Peyer's patch (tissue), 4 donors: Measurements from ENCODE around the gene C6orf52. TPM values are rescaled to one million over a fixed set of nuclear protein-coding genes. Genes with fewer than 3 reads are reported as not detected.

Source experiments
- DNase-seq, 3 donors: peaks; one replicate each; pipeline ENCODE4 v3.0.0-alpha.2; 2017 to 2019
- H3K27ac ChIP-seq, 4 donors: fragments of 200-600 bp; sonication (generic); one replicate each; pipeline ENCODE4 v1.5.1; 2016 to 2019
- H3K27me3 ChIP-seq, 2 donors: fragments of 200-600 bp; sonication (generic); one replicate each; pipeline ENCODE4 v1.5.1; 2019
- H3K36me3 ChIP-seq, 3 donors: fragments of 200-600 bp; sonication (generic); one replicate each; pipeline ENCODE4 v1.5.1; 2016 to 2019
- H3K4me1 ChIP-seq, 4 donors: fragments of 200-600 bp; sonication (generic); one replicate each; pipeline ENCODE4 v1.5.1; 2016 to 2019
- H3K4me3 ChIP-seq, 4 donors: fragments of 200-600 bp; sonication (generic); 1 replicate in 3 of 4; 2 replicates in 1 of 4; pipeline ENCODE4 v1.5.1; 2016 to 2019; ENCODE audit warnings: mild to moderate bottlenecking in 1 of 4
- H3K9me3 ChIP-seq, 4 donors: fragments of 200-600 bp; sonication (generic); one replicate each; pipeline ENCODE4 v1.5.1; 2016 to 2019; ENCODE audit warnings: mild to moderate bottlenecking in 1 of 4
- CTCF ChIP-seq, 6 experiments: fragments of 450-650 bp in 4 of 6; fragments of 200-600 bp in 2 of 6; sonication (generic) in 1 of 6; IDR thresholded peaks; one replicate each; pipeline ENCODE4 v1.5.1; 2017 to 2019; ENCODE audit warnings: antibody characterized with exemption in 6 of 6, mild to moderate bottlenecking in 3 of 6, moderate library complexity in 1 of 6
- POLR2A ChIP-seq, 2 donors: fragments of 450-650 bp; IDR thresholded peaks; one replicate each; pipeline ENCODE4 v1.5.1; 2017; ENCODE audit warnings: antibody characterized with exemption in 2 of 2, mild to moderate bottlenecking in 2 of 2, moderate library complexity in 2 of 2
- total RNA-seq, 4 donors: library from RNA; depleted of rRNA; stranded (reverse); fragments of >200 nt; gene quantifications; one replicate each; pipeline ENCODE4 v1.1.0, GENCODE V29; 2016

The C6orf52 gene
- total RNA-seq, 4 donors from 2014 or later, result not detected

- H3K36me3 ChIP-seq, result peaks cover 0 to 39% (median 0%) of the 10 kb centered on the region in 3 donors
- H3K9me3 ChIP-seq, result no peaks in the 10 kb centered on the region
- no peak for DNase-seq
- no peaks in the 10 kb centered on the region for H3K4me1 ChIP-seq
- H3K27ac ChIP-seq, result no peak overlapping the region
- no peaks in the 10 kb centered on the region for H3K27me3 ChIP-seq
- TF ChIP-seq POLR2A (IDR thresholded peaks at IDR 0.05) (no peak), CTCF (IDR thresholded peaks at IDR 0.05) (no peak)
- H3K4me3 ChIP-seq, result no peak overlapping the region
Measured at GRCh38 chr6:10733863-10734262, 39.4 kb upstream of the C6orf52 start.

- peaks cover 0 to 41% (median 0%) of the 10 kb centered on the region in 3 donors for H3K36me3 ChIP-seq
- TF ChIP-seq CTCF (IDR thresholded peaks at IDR 0.05) (no peak), POLR2A (IDR thresholded peaks at IDR 0.05) (no peak)
- no peak for DNase-seq
- no peak overlapping the region for H3K4me3 ChIP-seq
- H3K4me1 ChIP-seq, result no peaks in the 10 kb centered on the region
- H3K27me3 ChIP-seq, result no peaks in the 10 kb centered on the region
- no peaks in the 10 kb centered on the region for H3K9me3 ChIP-seq
- H3K27ac ChIP-seq, result no peak overlapping the region
Measured at GRCh38 chr6:10733151-10733715, 38.8 kb upstream of the C6orf52 start.

DNA sequence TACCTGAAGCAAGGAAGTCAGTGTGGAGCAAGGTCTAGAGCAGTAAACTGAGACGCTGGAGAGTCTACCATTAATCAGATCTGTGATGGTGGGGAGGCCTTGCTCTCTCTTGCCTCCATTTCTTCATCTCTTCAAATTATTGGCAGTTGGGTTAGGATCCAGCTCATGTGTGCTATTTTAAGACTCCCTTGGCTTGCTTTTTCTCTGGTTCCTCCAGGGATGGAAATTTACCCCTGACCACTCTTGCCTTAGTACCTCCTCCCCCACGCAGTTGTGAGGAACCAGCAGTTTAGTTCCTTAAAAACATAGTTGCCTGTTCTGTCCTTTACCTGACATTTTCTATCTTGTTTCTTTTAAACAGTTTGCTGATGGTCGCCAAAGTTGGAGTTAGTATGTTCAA is 35.8 kb upstream of the C6orf52 start:
- Histone ChIP-seq H3K27me3 (no peaks in the 10 kb centered on the region), H3K36me3 (peaks cover 0 to 59% (median 0%) of the 10 kb centered on the region in 3 donors), H3K4me3 (no peak overlapping the region), H3K4me1 (no peaks in the 10 kb centered on the region), H3K9me3 (no peaks in the 10 kb centered on the region), H3K27ac (no peak overlapping the region)
- no peak for TF ChIP-seq POLR2A (IDR thresholded peaks at IDR 0.05)
- no peak for TF ChIP-seq CTCF (IDR thresholded peaks at IDR 0.05)
- DNase-seq, result no peak

- H3K4me3 ChIP-seq, result no peak overlapping the region
- no peaks in the 10 kb centered on the region for H3K9me3 ChIP-seq
- H3K27me3 ChIP-seq, result no peaks in the 10 kb centered on the region
- H3K27ac ChIP-seq, result no peak overlapping the region
- H3K36me3 ChIP-seq, result peaks cover 0 to 44% (median 0%) of the 10 kb centered on the region in 3 donors
- peaks cover 0 to 12% (median 3%) of the 10 kb centered on the region in 4 donors for H3K4me1 ChIP-seq
- DNase-seq, result no peak
- TF ChIP-seq CTCF (IDR thresholded peaks at IDR 0.05), result no peak
- no peak for TF ChIP-seq POLR2A (IDR thresholded peaks at IDR 0.05)
Measured at GRCh38 chr6:10725716-10726115, 31.3 kb upstream of the C6orf52 start.

- H3K4me3 ChIP-seq, result no peak overlapping the region
- peaks cover 0 to 37% (median 0%) of the 10 kb centered on the region in 3 donors for H3K36me3 ChIP-seq
- H3K4me1 ChIP-seq, result peaks cover 0 to 12% (median 3%) of the 10 kb centered on the region in 4 donors
- H3K27ac ChIP-seq, result no peak overlapping the region
- H3K9me3 ChIP-seq, result no peaks in the 10 kb centered on the region
- no peaks in the 10 kb centered on the region for H3K27me3 ChIP-seq
- no peak for TF ChIP-seq POLR2A (IDR thresholded peaks at IDR 0.05)
- TF ChIP-seq CTCF (IDR thresholded peaks at IDR 0.05), result no peak
- DNase-seq, result no peak
Measured at GRCh38 chr6:10725044-10725443, 30.6 kb upstream of the C6orf52 start.

DNA sequence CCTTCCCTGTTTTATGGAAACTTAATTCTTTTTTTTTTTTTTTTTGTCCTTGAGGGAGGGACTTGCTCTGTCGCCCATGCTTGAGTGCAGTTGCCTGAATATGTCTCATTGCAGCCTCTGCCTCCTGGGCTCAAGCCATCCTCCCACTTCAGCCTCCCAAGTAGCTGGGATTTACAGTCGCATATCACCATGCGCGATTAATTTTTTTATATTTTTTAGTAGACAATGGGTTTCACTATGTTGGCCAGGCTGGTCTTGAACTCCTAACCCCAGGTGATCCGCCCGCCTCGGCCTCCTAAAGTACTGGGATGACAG is 29.1 kb upstream of the C6orf52 start:
- Histone ChIP-seq H3K27ac (peak overlapping the region in 3 of 4 donors; percentile 79 to 86 (median 80)), H3K4me1 (peaks cover 0 to 12% (median 3%) of the 10 kb centered on the region in 4 donors), H3K4me3 (peak overlapping the region; percentile 48 to 68 (median 66)), H3K36me3 (peaks cover 0 to 23% (median 0%) of the 10 kb centered on the region in 3 donors), H3K27me3 (no peaks in the 10 kb centered on the region), H3K9me3 (no peaks in the 10 kb centered on the region)
- DNase-seq, result no peak
- no peak for TF ChIP-seq POLR2A (IDR thresholded peaks at IDR 0.05)
- TF ChIP-seq CTCF (IDR thresholded peaks at IDR 0.05), result no peak
